Hematopoietic multipotent progenitor cell (in vitro differentiated cells): ENCODE results near the gene PRICKLE1. TPM values are rescaled to one million over a fixed set of nuclear protein-coding genes. Genes with fewer than 3 reads are reported as not detected.
A peak's percentile ranks its signal among the peaks of the same experiment; 100 is the strongest.

Experiments used
- DNase-seq, 3 donors: peaks; one replicate each; pipeline ENCODE4 v3.0.0-alpha.2; 2011 to 2015; ENCODE audit warnings: low read depth in 2 of 3, low spot score in 2 of 3
- total RNA-seq: library from RNA; depleted of rRNA; stranded (reverse); fragments of >200 nt; gene quantifications from one replicate; pipeline ENCODE4 v1.2.3, GENCODE V29; 2012

The PRICKLE1 gene
- total RNA-seq: 0.81 TPM

DNA sequence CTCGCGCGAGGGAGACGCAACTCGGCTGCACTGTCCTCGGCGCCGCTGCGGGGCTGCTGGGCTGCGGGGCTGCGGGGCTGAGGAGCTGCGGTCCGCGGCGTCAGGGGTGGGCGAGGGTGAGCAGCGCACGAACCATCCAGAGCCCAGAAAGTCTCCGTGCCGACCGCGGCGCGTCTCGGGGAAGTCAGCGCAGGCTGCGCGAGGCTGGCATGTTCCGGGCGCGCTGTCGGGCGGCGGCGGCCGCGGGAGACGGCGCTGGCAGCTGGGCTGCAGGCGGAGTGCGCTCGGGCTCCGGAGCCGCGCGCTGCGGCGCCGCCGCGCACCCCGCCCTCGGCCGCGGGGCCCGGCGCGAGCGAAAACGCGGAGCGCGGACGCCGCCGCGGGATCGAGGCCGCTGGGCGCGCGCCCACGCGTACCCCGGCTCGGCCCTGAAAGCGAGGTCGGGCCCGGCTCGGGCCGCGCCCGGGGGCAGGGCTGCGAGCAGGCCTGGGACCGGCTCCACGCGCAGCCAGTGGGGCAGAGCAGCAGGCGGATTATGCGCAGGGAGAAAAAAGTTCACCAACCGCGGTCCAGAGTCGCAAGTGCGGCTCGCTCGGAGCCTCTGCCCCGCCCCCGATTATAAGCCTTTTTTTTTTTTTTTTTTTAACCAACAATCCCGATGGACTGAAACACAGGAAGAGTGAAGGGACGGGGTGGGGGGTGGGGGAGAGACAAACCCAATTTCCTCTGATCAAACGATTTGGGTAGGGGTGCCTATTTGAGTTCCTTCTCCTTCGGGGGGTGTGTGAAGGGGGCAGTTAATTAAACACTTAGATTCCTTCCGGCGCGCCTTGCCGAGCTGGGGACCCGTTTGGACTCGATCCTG is at the start of gene PRICKLE1:
Gene PRICKLE1 (minus strand): TSS at position 282 of the 865 bp plus-strand sequence. CDS start 117,230 bp downstream, outside the sequence.
- DNase-seq: peak in 2 of 3 donors; percentile 54 to 65

DNA sequence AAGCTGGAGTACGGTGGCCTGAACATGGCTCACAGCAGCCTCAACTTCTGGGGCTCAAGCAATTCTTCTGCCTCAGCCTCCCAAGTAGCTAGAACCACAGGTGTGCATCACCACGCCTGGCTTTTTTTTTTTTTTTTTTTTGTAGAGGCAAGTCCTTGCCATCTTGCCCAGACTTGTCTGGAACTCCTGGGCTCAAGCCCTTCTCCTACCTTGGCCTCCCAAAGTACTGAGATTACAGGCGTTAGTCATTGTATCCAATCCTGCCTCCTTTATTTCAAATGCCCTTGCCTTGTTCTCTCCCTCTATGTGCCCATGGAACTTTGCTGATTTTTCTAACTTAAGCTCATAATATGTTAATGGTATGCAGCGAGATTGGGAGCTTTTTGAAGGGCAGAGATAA is 49.2 kb upstream of the PRICKLE1 start:
- no peak for DNase-seq

- DNase-seq: no peak
Measured at GRCh38 chr12:42638011-42638410, 48.5 kb upstream of the PRICKLE1 start.

DNA sequence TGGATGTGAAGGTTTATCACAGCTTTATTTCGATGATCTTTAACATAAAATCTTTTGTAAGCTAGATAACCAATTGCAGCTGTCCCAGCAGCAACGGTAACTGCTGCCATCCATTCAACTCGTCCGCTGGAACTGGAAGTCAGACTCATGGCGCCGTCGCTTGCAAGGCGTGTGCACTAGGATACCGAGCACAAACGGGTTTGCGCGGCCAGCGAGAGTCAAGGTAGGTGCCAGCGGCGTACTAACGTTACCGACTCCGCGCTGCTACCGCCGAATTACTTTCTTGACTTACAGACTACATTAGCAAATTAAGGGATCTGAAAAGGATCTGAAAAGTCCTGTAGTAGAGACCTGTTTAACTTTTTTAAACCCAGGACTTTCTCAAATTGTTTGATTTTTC is 47.4 kb upstream of the PRICKLE1 start:
- DNase-seq: no peak

GRCh38 chr12:42633594-42633993 is 44.0 kb upstream of the PRICKLE1 start:
- no peak for DNase-seq

DNA sequence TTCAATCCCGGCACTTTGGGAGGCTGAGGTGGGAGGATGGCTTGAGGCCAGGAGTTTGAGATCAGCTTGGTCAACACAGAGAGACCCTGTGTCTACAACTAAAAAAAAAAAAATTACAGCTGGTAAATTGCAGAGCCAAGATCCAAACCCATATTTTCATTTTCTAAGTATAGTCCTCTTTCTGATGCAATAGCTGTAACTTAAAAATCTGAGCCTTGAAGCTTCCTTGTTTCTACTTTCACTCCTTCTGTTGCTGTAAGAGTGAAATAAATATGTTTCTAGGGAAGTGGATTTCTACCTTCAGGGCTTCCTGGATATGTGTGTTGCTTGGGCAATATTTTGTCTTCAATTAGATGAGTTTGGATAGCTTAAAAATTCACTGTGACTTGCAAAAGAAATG is 42.0 kb upstream of the PRICKLE1 start:
- DNase-seq: no peak

DNA sequence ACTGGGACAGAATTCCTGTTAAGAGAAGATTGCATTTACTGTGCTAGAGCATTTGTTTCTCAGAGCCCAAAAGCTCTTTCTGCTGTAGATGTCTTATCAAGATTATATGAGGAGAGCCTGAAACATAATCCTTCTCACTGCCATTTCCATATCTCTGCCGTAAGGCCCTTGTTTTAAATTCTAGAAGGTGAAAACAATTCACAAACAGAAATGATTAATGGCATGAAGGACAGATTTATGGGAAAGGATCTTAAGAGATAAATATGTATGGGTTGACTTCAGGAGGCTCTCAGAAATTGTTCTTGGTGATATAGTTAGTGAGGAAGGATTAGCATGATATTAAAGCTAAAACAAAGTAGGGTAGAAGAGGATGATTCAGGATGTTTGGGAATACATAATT is 40.8 kb upstream of the PRICKLE1 start:
- no peak for DNase-seq

DNA sequence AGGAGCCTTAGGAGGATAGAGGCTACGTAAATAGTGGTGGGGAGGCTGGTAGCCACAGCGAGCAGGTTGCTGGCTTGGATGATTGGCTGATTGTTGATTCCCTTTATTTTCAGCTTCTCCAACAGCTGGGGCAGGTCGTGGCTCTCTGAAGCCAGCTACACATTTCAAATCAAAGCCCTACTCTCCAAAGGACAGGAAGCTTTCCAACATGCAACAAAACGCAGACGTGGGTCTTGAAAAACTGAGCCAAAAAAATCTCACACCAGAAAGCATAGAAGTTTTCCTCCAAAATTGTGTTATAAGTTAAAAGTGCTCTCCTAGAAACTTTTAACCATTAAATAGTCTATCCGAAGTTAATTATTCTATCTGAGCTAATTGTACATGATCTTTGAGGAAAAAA is 37.6 kb upstream of the PRICKLE1 start:
- no peak for DNase-seq

- DNase-seq: no peak
Measured at GRCh38 chr12:42625611-42626010, 36.1 kb upstream of the PRICKLE1 start.

GRCh38 chr12:42617622-42618021 is 28.1 kb upstream of the PRICKLE1 start:
- DNase-seq: peak in 1 of 3 donors; percentile 37

GRCh38 chr12:42615006-42615405 is 25.5 kb upstream of the PRICKLE1 start:
- DNase-seq: no peak

DNA sequence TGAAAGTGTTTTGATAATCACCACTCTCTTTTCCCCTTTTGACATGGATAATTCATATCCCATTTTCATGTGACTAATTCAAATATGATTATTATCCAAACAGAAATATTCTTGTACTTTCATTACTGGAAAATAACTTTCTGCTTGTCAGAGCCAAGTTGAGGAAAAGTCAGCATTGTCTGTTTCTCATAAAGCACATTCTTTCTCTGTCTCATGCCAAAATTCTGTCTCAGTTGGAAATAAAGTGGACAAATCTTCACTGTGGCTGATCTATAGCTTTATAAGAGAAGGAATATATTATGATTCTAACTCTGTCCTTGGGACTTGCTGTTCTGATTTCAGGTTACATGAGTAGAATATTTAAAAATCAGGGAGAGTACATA is 22.7 kb upstream of the PRICKLE1 start:
- no peak for DNase-seq

DNA sequence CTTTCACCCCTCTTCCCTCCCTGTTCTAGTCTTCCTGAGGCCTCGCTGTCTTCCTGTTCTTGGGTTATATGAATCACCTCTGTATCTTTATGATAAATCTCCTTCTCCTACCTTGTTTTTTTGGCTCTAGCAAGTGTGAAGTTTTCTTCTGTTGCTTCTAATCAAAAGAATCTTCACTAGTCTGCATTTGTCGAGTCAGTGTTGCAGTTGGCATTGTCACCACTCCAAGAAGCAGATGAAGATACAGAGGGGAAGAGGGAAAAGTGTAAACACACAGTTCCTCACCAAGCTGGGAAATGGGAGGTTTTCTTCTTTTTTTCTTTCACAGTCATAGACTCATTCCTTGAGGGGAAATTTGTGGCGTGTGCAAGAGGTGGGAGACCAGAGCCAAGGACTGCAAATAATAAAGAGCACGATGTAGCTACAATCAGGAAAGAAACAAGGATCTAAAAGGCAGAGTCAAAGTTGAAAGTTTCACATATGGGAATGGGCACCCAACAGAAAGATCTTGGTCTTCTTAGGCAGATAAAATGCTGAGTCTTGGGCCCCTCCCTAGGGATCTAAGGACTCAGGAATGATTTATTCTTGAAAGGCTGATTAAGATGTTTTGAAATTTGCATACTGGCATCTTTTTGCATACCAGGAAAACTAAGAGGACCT is 22.2 kb upstream of the PRICKLE1 start:
- DNase-seq: no peak

DNA sequence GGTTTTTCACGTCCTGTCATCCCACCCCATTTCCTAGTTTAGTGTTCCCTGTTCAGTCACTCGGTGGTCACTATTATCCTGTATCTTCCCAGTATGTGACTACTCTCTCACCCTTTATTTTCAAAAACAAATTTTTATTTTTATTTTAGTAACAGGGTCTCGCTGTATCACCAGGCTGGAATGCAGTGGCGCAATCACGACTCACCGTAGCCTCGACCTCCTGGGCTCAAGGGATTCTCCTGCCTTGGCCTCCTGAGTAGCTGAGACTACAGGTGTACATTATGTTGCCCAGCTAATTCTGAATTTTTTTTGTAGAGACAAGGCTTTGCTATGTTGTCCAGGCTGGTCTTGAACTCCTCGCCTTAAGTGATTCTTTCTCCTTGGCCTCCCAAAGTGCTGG is 20.1 kb upstream of the PRICKLE1 start:
- DNase-seq: no peak

DNA sequence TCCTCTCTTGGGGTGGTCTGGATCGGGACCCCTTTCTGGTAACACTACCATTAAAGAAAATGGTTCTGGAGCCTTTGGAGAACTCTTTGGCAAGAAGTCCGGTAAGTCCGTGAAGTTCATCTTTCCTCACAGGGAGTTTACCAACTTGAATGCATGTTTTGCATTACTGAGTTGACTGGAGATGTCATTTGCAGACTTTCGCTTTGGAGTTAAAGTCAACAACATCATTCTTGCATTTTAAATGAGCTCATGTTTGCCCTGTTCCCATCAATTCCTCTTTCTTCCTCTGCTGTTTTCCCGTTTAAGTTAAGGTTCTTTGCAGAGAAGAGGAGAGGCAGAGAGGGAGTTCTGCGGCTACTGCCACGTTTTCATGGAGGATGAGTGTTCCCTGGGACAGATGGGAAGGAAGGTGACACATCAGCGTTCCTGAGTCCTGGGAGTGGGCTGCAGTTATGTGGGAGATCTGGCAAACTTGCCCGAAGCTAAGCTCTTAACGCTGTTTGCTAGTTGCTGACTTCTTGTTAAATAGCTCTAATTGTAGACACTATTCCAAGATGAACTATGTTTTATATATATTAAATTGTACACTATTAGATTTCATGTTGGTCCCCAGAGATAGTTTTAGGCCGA is 18.8 kb upstream of the PRICKLE1 start:
- DNase-seq: no peak

- no peak for DNase-seq
Measured at GRCh38 chr12:42607584-42608058, 18.1 kb upstream of the PRICKLE1 start.

DNA sequence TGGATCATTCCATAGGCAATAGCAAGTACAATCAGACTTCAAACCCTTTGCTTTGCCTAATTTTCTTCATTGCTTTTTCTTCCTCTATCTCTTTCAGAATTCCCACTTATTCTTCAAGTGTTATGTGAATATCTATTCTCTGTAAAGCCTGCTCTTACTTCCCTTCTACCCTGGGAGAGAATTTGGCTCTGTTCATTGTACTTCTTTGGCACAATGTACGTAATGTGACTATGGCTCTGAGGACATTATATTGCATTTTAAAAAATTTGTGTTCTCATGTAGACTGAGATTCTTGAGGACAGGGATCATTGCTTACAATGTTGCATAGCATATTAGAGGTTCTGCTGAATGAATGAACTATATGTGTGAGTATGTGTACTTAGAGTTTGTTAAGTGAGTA is 16.9 kb upstream of the PRICKLE1 start:
- DNase-seq: no peak

GRCh38 chr12:42605685-42606084 is 16.1 kb upstream of the PRICKLE1 start:
- DNase-seq: no peak

DNA sequence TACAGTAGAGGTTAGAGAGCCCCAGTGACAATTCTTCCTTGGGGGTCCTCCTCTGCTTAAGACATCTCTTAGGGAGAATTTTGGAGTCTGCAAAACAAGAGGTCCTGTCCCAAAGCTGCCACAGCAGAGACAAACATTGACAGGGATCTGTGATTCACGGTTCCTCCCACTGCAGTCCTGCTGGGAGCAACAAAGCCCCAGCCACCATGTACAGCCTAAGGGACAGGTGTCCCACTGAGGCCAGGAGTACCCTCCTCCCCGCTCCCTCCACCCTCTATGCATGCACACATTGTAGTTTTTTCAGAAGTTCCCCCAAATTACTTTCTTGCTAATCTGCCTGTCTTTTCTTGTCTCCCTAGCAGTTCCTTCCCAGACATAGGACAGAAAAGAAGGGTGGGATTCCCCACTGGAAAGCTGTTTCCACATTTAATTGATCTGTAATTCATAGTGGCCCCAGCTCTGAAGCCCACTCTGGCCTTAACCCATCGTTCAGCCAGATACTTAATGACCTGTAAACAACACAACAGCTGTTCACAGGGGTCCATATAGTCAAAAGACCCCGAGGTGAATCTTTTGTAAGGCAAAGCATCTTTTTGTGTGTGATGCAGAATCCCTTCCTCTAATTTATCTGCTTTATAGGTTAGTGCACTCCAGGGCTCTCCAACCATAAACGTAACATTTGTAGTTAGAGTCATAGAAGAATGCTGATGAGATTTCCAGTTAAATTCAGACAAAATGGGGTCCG is 13.9 kb upstream of the PRICKLE1 start:
- no peak for DNase-seq

GRCh38 chr12:42593874-42594273 is 4.3 kb upstream of the PRICKLE1 start:
- DNase-seq: no peak
